NCI-H446 (cell line): ENCODE results near the gene EHBP1.

Experiments used
- DNase-seq, 2 experiments: peaks; one replicate each; lab custom pipeline; 2025; lab: John Stamatoyannopoulos, UW

EHBP1 gene

GRCh38 chr2:63051795-63052333 lies 346.4 kb downstream of the EHBP1 start:
- no peak for DNase-seq

- no peak for DNase-seq
Measured at GRCh38 chr2:63052411-63053080, 347.0 kb downstream of the EHBP1 start.

DNA sequence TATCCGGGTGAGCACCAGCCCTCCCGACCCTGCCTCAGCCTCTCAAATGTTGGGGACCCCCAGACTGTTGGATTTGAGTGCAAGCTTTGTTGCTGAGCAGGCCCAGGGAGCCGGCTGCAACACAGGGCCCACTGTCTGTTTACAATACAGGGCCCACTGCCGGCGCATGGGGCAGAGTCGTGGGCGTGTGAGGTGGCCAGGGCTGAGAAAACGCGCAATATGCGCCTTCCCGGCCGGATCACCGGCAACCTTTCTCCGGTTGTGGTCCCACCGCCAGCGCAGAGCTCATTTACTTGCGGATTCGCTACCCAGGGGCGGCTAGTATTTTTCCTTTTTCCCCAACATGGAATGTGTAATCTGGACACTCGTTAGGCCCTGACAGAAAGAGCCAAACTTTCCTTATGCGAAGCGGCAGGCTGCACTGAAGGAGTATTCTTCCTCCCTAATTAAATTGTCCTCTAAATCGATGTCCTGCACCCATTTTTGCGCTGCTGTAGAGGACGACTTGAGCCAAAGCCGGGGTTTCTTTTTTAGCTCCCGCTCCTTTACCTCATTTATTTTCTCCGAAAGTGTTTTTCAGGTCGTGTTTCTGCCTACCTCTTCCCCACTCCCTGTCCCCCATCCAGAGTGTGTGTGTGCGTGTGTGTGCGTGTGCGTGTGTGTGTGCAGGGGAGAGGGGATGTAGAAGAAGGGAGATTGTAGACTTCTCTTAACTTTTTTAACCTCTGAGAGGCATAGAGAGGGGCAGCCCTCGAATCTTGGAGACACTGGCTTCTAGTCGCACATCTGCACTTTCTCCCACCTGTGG lies 347.8 kb downstream of the EHBP1 start:
- no peak for DNase-seq

DNA sequence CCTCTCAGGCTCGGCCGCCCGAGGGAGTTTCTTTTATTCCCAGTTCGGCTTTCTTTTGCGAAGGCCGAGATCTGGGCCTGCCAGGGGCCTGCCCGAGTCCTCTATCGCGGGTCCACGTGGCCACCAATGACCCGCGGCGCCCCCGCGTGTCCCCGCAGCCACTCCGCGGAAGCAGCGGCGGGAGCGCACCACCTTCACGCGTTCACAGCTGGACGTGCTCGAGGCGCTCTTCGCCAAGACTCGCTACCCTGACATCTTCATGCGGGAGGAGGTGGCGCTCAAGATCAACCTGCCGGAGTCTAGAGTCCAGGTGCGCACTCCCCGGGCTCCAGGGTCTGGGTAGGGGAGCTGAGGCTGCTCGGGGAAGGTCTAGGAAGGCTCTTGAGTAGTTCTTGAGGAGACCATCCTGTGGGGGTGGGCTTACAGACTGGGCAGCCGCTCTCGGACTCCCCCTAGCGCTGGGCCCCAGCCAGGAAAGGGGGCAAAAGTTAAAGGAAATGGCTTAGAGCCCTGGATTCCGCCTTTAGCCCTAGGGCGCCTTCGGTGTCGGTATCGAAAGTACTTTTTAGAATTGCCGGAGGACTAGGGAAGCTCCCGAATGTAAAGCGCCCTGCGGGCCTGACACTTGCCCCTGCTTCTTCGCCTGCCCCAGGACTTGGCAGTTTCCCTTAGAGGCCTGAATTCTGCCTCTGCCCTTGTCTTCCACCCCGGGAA lies 348.5 kb downstream of the EHBP1 start:
- DNase-seq, result no peak

DNA sequence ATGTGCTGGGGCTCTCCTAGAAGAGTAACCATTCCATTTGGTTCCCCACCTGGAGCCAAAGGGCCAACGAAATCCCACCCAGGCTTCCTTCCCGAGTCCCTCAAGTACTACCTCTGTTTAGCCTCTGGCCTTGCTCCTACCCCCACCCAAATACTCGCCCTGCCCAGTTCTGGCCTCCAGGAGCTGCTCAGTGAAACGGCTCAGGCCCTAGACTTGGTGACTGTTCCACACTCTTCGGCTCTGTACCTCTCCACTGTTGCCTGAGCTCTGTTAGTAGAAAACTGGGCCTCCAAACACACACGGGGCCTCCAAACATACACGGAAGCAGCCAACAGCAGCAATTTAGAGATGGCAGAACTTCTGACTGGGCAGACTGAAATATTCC lies 349.3 kb downstream of the EHBP1 start:
- DNase-seq, result no peak

DNA sequence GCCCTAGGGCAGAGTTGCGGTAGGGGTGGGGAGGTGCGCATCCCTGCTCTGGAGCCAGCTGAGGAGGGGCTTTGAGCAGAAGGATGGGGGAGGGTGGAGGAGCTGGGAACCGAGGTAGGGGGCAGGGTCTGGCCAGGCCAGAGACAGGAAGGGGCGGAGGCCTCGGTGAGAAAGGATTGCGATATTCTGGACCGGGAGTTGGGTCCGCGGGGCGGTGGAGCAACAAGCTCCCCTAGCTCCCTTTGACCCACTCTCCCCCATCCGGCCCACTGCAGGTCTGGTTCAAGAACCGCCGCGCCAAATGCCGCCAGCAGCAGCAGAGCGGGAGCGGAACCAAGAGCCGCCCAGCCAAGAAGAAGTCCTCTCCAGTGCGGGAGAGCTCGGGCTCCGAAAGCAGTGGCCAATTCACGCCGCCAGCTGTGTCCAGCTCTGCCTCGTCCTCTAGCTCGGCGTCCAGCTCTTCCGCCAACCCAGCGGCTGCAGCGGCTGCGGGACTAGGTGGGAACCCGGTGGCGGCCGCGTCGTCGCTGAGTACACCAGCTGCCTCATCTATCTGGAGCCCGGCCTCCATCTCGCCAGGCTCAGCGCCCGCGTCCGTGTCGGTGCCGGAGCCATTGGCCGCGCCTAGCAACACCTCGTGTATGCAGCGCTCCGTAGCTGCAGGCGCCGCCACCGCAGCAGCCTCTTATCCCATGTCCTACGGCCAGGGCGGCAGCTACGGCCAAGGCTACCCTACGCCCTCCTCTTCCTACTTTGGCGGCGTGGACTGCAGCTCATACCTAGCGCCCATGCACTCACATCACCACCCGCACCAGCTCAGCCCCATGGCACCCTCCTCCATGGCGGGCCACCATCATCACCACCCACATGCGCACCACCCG lies 350.0 kb downstream of the EHBP1 start:
- DNase-seq, result no peak

DNA sequence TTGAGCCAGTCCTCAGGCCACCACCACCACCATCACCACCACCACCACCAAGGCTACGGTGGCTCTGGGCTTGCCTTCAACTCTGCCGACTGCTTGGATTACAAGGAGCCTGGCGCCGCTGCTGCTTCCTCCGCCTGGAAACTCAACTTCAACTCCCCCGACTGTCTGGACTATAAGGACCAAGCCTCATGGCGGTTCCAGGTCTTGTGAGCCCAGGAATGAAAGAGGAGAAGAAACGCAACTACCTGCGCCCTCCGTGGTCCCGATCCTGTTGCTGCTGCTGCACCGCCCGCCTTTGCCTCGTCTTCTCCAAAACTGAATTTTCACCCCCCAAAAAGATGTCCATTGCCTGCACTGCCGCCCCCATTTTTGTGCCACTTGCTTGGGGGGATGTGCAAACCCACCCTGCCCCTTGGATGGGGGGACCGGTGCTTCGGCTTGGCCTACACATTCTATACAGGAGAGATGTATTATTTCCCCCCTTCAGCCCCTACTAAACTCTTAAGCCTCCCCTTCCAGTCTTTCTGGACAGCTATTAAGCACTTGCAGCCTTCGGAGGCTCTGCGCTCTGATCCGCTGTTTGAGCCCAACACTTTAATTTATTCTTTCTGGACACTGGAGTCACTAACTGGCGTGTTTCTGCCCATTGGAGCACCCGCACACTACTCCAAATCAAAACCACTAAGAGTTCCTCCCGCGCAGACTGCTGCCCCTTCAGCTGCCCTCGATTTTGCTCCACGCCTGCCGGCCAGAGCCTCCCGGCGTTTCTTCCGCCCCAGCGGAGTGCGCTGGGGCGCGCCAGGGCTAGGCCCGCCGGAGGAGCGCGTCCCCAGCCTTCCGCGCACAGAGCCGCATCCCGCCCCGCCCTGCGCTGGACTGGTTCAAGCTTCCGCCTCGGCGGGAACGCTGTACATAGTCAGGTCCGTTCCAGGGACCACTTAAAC lies 350.9 kb downstream of the EHBP1 start:
- no peak for DNase-seq

DNA sequence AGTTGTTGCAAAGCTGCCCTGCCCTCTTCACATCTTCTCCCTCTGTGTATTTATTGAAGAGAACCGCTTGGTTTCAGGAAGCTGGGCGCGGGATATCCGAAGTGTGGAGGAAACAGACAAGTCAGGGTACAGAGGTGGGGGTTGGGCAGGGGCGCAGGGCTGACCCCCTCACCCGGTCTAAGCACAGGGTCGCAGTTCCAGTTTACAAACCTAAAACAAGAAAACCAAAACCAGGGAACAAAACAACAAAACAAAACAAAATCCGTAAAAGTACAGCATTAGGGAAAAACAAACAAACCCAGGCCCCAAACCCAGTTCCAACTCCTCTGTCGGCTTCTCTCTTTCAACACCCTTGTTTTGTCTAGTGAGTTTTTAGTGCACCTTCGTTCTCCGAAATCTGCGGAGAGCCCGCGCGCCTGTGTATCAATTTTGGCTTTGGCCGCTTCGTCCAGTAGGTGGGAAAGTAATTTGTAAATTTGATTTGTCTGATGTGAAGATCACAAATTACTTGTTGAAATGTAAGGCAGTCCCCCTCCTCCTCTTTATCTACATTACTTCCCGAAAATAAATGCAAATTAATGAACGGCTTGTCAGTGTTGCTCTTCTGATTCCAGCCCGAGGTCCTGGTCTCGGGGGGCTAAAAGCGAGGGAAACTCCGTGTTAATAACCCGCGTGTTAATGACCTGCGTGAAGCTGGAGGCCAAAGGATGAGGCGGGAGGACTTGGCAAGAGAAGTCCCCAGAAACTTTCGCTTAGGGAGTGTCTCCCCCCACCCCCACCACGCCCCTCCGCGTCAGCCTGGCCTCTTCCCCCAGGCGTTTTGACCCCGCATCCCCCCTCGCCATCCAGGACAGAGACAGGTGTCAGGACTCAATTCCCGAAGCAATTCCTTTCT lies 352.0 kb downstream of the EHBP1 start:
- no peak for DNase-seq

DNA sequence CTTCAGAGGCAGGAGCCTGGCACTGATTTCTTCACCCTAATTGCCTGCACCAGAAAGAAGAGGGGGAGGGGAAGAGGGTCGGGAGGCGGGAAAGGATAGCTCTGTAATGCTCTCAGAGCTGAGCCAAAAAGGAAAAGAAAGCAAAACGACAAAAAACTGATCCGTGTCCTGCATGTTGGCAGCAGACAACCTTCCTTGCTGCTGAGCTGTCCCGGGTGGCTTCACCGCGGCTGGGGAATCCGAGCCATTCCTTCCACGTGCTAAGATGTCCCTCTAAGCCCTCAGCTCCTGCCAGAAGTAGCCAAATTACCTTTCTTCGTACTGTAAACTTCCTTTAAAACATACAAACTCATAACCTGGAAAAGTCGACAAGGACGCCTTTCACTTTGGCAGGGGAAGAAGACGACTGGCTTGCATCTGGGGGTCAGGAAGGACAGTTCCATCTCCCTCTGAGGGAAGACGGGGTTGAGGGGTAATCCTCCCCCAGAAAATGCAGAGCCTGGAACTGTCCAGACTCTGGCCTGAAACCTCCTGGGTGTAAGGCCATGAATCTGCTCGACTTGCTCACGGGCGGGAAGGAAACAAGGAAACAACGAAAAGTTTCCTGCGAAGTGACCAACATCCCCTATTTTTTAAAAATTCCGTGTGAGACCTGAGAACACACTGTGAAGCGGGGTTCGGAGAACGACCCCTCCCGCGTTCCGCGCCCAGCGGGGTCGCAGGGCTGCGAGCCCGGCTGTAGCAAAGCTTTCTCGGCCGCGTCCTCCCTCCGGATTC lies 352.8 kb downstream of the EHBP1 start:
- DNase-seq, result no peak

GRCh38 chr2:63058921-63059792 lies 353.6 kb downstream of the EHBP1 start:
- DNase-seq, result no peak

GRCh38 chr2:63059793-63060471 lies 354.4 kb downstream of the EHBP1 start:
- DNase-seq, result no peak

DNA sequence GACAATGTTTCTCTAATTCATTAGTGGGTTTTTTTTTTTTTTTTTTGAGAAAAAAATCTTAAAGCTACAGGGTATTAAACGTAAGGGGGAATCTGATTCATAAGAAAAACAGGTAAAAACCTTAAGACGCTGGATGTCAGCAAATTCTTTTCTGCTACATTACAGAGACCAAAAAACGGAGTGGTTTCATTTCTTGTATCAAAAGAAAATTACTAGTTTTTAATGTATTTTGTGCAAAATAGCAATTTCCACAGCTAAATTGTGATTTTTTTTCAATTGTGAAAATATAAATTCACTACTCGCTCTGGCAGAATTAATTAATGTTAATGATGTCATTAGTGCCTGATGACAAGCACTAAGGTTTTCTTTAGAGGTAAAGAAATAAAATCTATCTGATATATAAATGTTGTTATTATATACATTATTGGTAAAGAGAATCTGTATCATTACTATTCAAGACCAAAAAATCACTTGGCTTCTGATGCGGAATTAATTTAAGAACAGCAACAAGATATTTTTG lies 355.0 kb downstream of the EHBP1 start:
- DNase-seq, result no peak

GRCh38 chr2:63064197-63064596 lies 358.7 kb downstream of the EHBP1 start:
- DNase-seq, result no peak

- DNase-seq, result no peak
Measured at GRCh38 chr2:63064661-63065060, 359.1 kb downstream of the EHBP1 start.

DNA sequence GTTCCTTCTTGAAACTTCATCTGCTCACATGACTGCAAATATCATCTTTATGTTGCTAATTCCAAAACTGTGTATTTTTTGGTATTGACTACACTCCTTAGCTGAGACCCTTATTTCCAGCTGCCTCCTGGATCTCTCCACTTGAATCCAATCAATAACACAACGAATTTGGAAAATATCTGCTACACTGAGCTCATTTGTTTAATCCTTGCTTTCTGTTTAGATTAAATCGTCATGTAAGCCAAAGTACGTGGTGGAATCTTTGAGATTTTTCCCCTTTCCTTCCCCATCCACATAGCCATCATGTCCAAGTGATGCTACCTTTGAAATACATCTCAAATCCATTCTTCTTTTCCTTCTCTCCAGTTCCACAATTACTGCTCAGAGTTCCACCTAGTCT lies 360.8 kb downstream of the EHBP1 start:
- no peak for DNase-seq

DNA sequence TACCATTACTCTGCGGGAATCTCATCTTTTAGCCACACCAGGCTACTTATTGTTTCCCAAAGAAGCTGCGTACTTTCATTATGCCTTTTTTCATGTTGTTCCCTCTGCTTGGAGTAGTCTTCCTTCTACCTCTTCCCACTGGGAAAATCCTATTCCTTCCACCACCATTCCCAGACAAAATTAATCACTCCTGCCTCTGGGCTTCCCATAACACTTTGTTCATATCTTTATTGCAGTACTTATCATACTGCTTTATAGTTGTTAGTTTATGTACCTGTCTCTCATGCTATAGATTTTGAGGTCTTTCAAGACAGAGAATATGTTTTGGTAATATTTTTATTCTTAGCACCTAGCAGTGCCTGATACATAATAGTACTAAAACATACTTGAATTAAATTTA lies 361.3 kb downstream of the EHBP1 start:
- DNase-seq, result no peak

GRCh38 chr2:63071664-63072063 lies 366.2 kb downstream of the EHBP1 start:
- no peak for DNase-seq
